ENCODE results near the gene MED8. TPM values are rescaled to one million over a fixed set of nuclear protein-coding genes. Genes with fewer than 3 reads are reported as not detected.

The MED8 gene
- total and polyA plus RNA-seq, 2 of the 8 experiments (the other 6 are each of a cell fraction or from before 2014, with no cell fraction given), result 7.0 to 20.6 TPM

DNA sequence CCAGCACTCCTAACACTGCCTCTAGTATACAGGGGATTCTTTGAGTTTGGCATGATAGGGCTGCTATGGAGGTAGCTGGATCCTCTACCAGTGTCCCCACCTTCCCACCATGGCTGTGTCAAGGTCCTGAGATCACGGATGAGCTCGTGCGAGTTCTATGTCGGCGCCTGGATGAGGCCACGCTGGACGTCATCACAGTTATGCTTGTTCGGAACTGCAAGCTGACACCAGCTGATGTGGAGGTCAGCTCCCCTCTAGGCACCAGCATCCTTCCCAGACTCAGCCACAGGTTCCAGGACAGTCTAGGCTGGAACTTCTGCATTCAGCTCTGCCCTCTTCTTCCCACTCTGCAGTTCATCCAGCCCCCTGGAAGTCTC, 49.0 kb upstream of the MED8 start (continued):
- TF ChIP-seq SRF (IDR thresholded peaks at IDR 0.05; ENCODE audit: low read depth, low read length) (no peak), SP2 (IDR thresholded peaks at IDR 0.05; ENCODE audit: low read length) (no peak), CREB1 (IDR thresholded peaks at IDR 0.05) (no peak)

Data from H1 (cell line).